Lung microvascular endothelial cell (primary cell): ENCODE results near the gene ZNF513. TPM values are rescaled to one million over a fixed set of nuclear protein-coding genes. Genes with fewer than 3 reads are reported as not detected.
"Not testable (repeated sequence)": the region's sequence is repeated elsewhere in the genome, so short reads cannot be mapped to it uniquely, and the experiment has no call there.

ENCODE experiments used
- DNase-seq, 2 donors: peaks; one replicate each; pipeline versions ENCODE4 v3.0.0 to v3.0.0-alpha.2; 2010; ENCODE audit warnings: low read depth in 2 of 2
- total RNA-seq: library from RNA; depleted of rRNA; stranded (reverse); fragments of >200 nt; gene quantifications from 2 replicates; pipeline ENCODE4 v1.2.1, GENCODE V29; 2014

Gene ZNF513
- total RNA-seq, 1 donor from 2014 or later = 7.1 TPM

DNA sequence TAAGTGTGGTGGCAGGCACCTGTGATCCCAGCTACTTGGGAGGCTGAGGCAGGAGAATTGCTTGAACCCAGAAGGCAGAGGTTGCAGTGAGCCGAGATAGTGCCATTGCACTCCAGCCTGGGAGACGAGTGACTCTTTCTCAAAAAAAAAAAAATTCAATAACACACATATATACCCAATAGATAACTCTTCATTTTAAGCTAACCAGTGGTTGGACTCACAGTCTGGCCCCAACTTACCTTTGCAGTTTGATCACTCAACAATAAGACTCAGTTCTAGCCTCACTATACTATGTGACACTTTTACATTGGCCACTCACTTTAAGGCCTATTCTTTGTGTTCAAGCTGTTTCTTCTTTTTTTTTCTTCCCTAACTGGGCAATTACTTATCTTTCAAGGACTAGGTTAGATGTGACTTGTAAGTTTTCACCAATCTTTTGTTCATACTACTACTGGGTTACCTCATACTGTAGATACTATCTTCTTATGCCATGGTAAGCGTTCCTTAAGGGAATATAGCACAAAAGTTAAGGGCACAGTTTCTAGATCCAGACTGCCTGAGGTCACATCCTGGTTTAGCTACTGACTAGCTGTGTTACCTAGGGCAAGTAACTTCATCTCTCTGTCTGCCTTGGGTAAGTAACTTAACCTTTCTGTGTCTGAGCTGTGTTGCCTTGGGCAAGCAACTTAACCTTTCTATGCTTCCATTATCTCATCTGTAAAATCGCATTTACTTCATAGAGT is 17.7 kb downstream of the ZNF513 start:
- DNase-seq = no peak

DNA sequence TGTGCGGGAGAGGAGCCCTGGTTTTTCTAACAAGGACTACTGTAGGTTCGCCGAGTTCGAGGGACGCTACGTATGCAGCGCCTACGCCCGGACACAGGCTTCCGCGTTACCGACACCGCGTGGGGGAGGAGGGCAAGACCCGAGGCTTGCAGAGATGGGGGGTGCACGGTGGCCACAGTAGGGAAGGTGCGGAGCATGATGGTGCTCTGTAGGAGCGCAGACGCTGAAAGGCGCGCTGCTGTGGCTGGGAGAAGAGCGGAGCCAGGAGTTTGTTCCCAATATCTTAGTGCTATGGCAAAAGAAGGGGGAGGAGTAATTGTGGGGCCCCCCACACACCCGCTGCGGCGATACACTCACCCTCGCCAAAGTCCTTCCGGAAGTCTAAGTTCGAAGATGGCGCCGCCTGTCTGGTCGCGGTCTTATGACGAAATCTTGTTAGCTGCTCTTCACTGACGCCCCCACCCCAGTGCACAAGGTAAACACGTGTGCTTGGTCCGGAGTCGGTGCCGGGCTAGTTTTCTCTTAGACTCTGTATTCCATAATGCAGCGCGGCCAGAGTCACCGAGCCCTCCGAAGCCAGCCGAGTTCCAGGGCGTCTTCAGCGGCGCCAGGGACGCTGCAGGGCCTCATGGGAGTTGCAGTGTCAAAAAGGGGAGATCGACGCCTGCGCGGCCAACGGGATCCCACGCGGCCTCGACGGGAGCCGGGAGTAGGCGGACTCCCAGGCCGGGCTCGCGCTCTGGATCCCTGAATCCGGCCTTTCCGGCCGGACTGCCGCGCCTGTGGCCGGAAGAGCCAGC is 24.0 kb downstream of the ZNF513 start, which contains the start of gene GTF3C2:
TSS of gene GTF3C2 (minus strand) at position 383 of the 800 bp plus-strand sequence. CDS start 13,210 bp downstream, outside the sequence.
- DNase-seq = peak; percentile 97

DNA sequence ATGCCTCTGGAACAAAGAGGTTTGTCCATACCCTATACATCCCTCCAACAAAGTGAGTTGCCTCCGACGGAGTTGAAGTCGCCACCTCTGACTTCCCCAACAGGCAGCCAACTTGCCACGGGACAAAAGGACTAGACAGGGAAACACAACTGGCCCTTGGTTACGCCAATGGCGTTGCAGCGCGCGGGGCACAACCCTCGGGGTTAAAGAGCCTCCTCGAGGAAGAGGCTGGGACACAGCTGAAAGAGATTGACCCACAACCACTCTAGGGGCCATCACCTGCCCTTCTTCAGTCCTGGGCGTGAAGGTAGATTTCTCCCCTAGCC is 24.5 kb downstream of the ZNF513 start:
- peak; percentile 68 to 74 for DNase-seq

DNA sequence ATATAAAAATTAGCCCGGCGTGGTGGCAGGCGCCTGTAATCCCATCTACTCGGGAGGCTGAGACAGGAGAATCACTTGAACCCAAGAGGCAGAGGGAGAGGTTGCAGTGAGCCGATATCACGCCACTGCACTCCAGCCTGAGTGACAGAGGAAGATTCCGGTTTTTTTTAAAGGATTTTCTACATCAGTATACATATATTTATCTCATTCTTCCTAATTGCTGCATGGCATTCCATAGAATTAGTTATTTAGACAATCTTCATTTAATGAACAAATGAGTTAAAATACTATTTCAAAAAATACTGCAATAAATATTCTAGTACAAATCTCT is 26.0 kb downstream of the ZNF513 start:
- DNase-seq = no peak

DNA sequence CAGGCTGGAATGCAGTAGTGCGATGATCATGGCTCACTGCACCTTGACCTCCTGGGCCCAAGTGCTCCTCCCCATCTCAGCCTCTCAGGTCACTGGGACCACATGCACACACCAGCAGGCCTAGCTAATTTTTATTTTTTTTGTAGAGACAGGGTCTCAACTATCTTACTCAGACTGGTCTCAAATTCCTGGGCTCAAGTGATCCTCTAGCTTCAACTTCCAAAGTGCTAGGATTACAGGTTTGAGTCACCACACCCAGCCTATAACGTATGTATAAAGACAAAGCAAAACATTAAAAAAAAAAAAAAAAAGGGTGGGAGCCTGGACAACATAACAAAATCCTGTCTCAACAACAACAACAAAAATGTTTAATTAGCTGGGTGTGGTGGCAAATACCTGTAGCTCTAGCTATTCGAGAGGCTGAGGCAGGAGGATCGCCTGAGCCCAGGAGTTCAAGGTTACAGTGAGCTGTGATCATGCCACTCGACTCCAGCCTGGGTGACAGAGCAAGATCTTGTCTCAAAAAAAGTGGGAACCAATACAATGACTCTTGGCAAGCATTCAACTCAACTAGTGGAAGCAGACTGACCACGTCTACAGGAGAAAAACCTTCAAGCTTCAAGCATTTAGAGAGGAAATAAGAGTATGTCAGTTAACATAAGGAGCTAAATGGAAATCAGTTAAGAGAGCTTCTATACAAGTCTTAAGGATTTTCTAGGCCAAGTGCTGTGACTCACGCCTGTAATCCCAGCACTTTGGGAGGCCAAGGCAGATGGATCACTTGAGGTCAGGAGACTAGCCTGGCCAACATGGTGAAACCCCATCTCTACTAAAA is 26.6 kb downstream of the ZNF513 start:
- DNase-seq = no peak

DNA sequence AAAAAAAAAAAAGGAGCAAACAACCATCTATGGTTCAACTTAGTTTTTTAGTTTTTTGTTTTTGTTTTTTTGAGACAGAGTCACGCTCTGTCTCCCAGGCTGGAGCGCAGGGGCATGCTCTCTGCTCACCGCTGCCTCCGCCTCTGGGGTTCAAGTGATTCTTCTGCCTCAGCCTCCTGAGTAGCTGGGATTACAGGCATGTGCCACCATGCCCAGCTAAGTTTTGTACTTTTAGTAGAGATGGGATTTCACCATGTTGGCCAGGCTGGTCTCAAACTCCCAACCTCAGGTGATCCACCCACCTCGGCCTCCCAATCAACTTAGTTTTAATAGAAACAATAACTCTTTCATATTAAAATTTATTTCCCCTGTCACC is 27.2 kb downstream of the ZNF513 start:
- not testable (repeated sequence) for DNase-seq

DNA sequence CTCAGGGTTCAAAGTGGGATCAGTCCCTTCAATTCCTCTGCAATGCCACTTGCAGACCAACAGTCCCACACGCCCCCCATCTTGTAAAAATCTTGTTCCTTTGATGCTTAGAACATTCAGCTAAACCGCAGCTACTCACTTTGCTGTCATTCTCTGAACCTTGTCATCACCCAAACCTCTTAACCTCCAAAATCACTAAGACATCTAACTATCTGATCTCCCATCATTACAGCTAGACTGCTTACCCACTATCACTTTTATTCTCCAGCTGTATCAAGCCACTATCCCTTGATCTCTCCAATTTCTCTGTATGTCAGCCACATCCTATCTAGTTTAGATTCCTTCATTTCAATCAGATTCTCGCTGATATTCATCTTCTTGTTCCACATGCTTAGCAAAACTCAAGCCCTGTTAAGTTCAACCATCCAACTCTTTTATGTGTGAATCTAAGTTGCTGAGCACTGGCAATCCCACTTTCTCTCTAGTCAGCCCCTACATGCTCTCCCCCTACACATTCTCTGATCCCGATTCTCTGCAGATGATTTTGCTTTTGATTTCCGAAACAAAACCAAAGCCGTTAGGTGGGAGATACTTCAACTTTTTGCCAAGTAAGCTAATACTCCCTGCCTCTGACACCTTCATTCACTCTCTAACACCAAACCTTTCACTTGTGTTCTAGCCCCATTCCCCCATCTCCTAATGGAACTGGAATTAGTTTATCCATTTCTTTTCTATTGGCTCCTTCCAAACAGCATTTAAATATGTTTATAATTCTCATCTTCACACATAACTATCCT is 28.5 kb downstream of the ZNF513 start:
- no peak for DNase-seq

DNA sequence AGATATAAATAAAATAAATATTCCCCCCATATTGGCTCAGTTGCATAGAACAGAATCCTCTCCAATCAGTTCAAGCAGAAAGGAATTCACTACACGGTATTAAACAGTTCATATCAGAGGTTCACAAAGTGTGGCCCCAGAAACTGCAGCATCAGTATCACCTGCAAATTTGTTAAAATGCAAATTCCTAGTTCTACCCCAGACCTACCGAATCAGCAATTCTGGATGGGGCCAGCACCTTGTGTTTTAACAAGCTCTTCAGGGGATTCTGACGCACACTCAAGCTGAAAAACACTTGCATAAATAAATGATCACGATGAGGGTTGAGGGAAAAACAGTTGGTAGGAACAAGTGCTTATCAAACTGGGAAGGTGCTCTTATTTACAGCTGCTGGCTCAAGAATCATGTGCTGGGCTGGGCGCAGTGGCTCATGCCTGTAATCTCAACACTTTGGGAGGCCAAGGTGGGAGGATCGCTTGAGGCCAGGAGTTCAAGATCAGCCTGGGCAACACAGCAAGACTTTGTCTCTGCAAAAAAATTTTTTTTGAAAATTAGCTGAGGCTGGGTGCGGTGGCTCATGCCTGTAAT is 30.3 kb downstream of the ZNF513 start:
- DNase-seq = no peak

DNA sequence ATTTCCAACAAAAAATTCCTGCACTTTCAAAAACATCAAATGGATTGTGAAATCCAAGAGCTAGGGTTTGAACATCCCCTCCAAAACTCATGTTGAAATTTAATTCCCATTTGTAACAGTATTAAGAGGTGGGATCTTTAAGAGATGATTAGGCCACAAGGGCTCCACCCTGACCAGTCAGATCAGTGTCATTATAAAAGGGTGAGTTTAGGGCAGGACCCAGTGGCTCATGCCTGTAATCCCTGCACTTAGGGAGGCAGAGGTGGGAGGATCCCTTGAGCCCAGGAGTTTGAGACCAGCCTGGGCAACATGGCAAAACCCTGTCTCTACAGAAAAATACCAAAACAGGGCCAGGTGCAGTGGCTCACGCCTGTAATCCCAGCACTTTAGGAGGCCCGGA is 32.9 kb downstream of the ZNF513 start:
- DNase-seq = no peak

DNA sequence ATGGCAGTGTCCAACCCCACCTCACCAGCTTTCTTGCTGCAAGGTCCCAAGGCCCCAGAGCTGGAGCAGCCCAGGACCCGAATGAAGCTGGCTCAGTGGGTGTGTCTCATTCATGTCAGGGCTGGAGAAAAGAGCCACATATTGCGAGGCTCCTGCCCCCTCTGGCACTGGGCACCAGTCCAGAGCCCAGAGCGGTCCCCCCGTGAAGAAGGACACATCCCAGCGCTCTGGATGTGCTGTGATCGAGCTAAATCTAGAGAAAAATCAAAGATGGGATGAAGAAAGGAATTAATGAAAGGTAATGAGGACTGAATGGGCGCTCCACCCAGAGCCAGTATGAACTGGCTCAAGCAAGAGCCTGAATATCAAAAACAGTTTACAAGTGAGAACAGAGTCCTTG is 44.4 kb downstream of the ZNF513 start:
- no peak for DNase-seq

DNA sequence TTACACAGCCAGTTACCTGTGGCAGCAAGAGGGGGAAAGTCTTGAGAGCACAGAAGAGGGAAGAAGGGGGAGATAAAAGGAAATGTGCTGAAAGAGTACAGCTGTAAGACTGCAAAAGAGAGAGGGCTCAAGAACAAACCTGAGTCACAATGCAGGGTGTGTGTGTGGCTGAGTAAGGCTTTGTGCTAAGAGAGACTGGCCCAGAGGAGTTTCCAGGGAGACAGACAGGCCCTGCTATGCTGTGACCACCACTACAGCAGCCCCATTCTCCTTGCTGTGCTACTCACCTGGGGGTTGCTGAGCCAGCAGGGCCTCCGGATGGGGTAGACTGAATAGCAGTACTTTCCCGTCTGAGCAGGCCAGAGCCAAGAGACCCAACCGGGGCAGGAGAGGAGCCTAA is 45.2 kb downstream of the ZNF513 start:
- no peak for DNase-seq

Other genes starting within 250 kb of the ZNF513 start
- gene PREB, start 246.1 kb downstream of the ZNF513 start, total RNA-seq = 24.2 and 36.7 TPM in 2 replicates
- gene PRR30, start 241.3 kb downstream of the ZNF513 start, total RNA-seq = not detected in 2 replicates
- not detected in 2 replicates for gene TCF23, start 231.7 kb downstream of the ZNF513 start, total RNA-seq
- 97.0 and 130 TPM in 2 replicates for gene ATRAID, start 168.7 kb downstream of the ZNF513 start, total RNA-seq
- gene SLC5A6, start 168.5 kb downstream of the ZNF513 start, total RNA-seq = 12.0 and 26.0 TPM in 2 replicates
- gene CAD, start 163.4 kb downstream of the ZNF513 start, total RNA-seq = 24.0 and 29.6 TPM in 2 replicates
- gene SLC30A3, start 117.7 kb downstream of the ZNF513 start, total RNA-seq = 7.8 and 16.9 TPM in 2 replicates
- gene DNAJC5G, start 105.3 kb downstream of the ZNF513 start, total RNA-seq = 0.44 and 1.4 TPM in 2 replicates
- gene TRIM54, start 98.3 kb downstream of the ZNF513 start, total RNA-seq = 0.44 and 1.2 TPM in 2 replicates
- 0.40 and 0.44 TPM in 2 replicates for gene UCN, start 72.3 kb downstream of the ZNF513 start, total RNA-seq
- gene MPV17, start 57.6 kb downstream of the ZNF513 start, total RNA-seq = 32.7 and 34.2 TPM in 2 replicates
- 18.7 and 20.4 TPM in 2 replicates for gene GTF3C2, start 24.0 kb downstream of the ZNF513 start, total RNA-seq
- 21.4 and 23.0 TPM in 2 replicates for gene EIF2B4, start 10.4 kb downstream of the ZNF513 start, total RNA-seq
- gene SNX17, start 10.1 kb downstream of the ZNF513 start, total RNA-seq = 97.9 and 106 TPM in 2 replicates
- gene PPM1G, start 28.9 kb upstream of the ZNF513 start, total RNA-seq = 74.8 and 78.8 TPM in 2 replicates
- 71.9 and 79.0 TPM in 2 replicates for gene NRBP1, start 47.9 kb upstream of the ZNF513 start, total RNA-seq
- gene KRTCAP3, start 61.6 kb upstream of the ZNF513 start, total RNA-seq = not detected in 2 replicates
- gene IFT172, start 109.0 kb upstream of the ZNF513 start, total RNA-seq = 7.6 and 8.5 TPM in 2 replicates
- gene FNDC4, start 114.5 kb upstream of the ZNF513 start, total RNA-seq = 8.3 and 10.9 TPM in 2 replicates
- 0.22 TPM in 1 of 2 replicates, not detected in the other for gene GCKR, start 116.1 kb upstream of the ZNF513 start, total RNA-seq
- 8.9 and 11.3 TPM in 2 replicates for gene ZNF512, start 202.3 kb upstream of the ZNF513 start, total RNA-seq
- 1.1 and 2.6 TPM in 2 replicates for gene CCDC121, start 248.3 kb upstream of the ZNF513 start, total RNA-seq
- 26.4 and 27.6 TPM in 2 replicates for gene GPN1, start 248.3 kb upstream of the ZNF513 start, total RNA-seq